ENCODE data around the gene ARHGEF17.

Gene ARHGEF17

GRCh38 chr11:73293356-73293936 lies 14.6 kb upstream of the ARHGEF17 start:
- no peak for DNase-seq (ENCODE audit: low spot score)

- DNase-seq (ENCODE audit: low spot score): no peak
Measured at GRCh38 chr11:73294604-73295003, 13.5 kb upstream of the ARHGEF17 start.

GRCh38 chr11:73295241-73295995 lies 12.7 kb upstream of the ARHGEF17 start:
- peak; percentile 69 for DNase-seq (ENCODE audit: low spot score)

- no peak for DNase-seq (ENCODE audit: low spot score)
Measured at GRCh38 chr11:73295996-73296318, 12.1 kb upstream of the ARHGEF17 start.

GRCh38 chr11:73296501-73297230 lies 11.4 kb upstream of the ARHGEF17 start:
- DNase-seq (ENCODE audit: low spot score): no peak

- no peak for DNase-seq (ENCODE audit: low spot score)
Measured at GRCh38 chr11:73297231-73297590, 10.9 kb upstream of the ARHGEF17 start.

- DNase-seq (ENCODE audit: low spot score): no peak
Measured at GRCh38 chr11:73297702-73298101, 10.4 kb upstream of the ARHGEF17 start.

- no peak for DNase-seq (ENCODE audit: low spot score)
Measured at GRCh38 chr11:73298233-73298632, 9.8 kb upstream of the ARHGEF17 start.

GRCh38 chr11:73299751-73300150 lies 8.3 kb upstream of the ARHGEF17 start:
- DNase-seq (ENCODE audit: low spot score): no peak

- DNase-seq (ENCODE audit: low spot score): no peak
Measured at GRCh38 chr11:73306069-73306841, 1.8 kb upstream of the ARHGEF17 start.

GRCh38 chr11:73306977-73307322 lies 1.1 kb upstream of the ARHGEF17 start:
- peak; percentile 36 for DNase-seq (ENCODE audit: low spot score)

GRCh38 chr11:73307323-73308002 lies 613 bp upstream of the ARHGEF17 start:
- peak; percentile 95 for DNase-seq (ENCODE audit: low spot score)

GRCh38 chr11:73308961-73309919 lies 1.2 kb downstream of the ARHGEF17 start:
- peak; percentile 83 for DNase-seq (ENCODE audit: low spot score)

- DNase-seq (ENCODE audit: low spot score): no peak
Measured at GRCh38 chr11:73310076-73310475, 2.0 kb downstream of the ARHGEF17 start.

- no peak for DNase-seq (ENCODE audit: low spot score)
Measured at GRCh38 chr11:73310661-73311393, 2.8 kb downstream of the ARHGEF17 start.

GRCh38 chr11:73311394-73311869 lies 3.4 kb downstream of the ARHGEF17 start:
- DNase-seq (ENCODE audit: low spot score): no peak

- no peak for DNase-seq (ENCODE audit: low spot score)
Measured at GRCh38 chr11:73312036-73312435, 4.0 kb downstream of the ARHGEF17 start.

- DNase-seq (ENCODE audit: low spot score): no peak
Measured at GRCh38 chr11:73312851-73313327, 4.8 kb downstream of the ARHGEF17 start.

GRCh38 chr11:73313652-73314051 lies 5.6 kb downstream of the ARHGEF17 start:
- DNase-seq (ENCODE audit: low spot score): no peak

Data from HuH-7.5 (cell line).